K562 (cell line): ENCODE results near the gene TDRD3. TPM values are rescaled to one million over a fixed set of nuclear protein-coding genes. Genes with fewer than 3 reads are reported as not detected.
A peak's percentile ranks its signal among the peaks of the same experiment; 100 is the strongest.

Experiments used
- BRF2 ChIP-seq: IDR thresholded peaks from 3 replicates; pipeline ENCODE4 v1.6.1; 2011; ENCODE audit warnings: borderline replicate concordance, mild to moderate bottlenecking; ENCODE audit not compliant: insufficient read length, insufficient read depth
- CHAMP1 ChIP-seq: fragments of 450-650 bp; IDR thresholded peaks from 2 replicates; pipeline ENCODE4 v1.6.1; 2016; ENCODE audit warnings: mild to moderate bottlenecking
- CREM ChIP-seq: IDR thresholded peaks from 2 replicates; pipeline ENCODE4 v1.6.1; 2014; ENCODE audit warnings: antibody characterized with exemption, low read depth
- CXXC5 ChIP-seq: fragments of 250-450 bp; sonication (Bioruptor Pico); IDR thresholded peaks from 2 replicates; pipeline ENCODE4 v1.8.0; 2022; ENCODE audit warnings: inconsistent platforms, mild to moderate bottlenecking, moderate library complexity
- JUN ChIP-seq, 2 experiments: sonication (generic) in 1 of 2; formaldehyde crosslinking in 1 of 2; IDR thresholded peaks; 2 replicates each; pipeline versions ENCODE4 v1.6.1 to v1.8.0; 2012 to 2022; ENCODE audit warnings: borderline replicate concordance in 2 of 2, mild to moderate bottlenecking in 2 of 2, improper control_type of control experiment in 1 of 2, low read depth in 1 of 2, low read length in 1 of 2, missing genetic modification reagents in 1 of 2
- JUND ChIP-seq, 2 experiments: IDR thresholded peaks; 2 replicates in 1 of 2; 3 replicates in 1 of 2; pipeline ENCODE4 v1.6.1; 2011; ENCODE audit warnings: borderline replicate concordance in 2 of 2, low read depth in 2 of 2, low read length in 2 of 2, improper control_type of control experiment in 1 of 2, missing biosample characterization in 1 of 2, missing genetic modification characterization in 1 of 2, missing genetic modification reagents in 1 of 2
- MYC ChIP-seq, 2 experiments: fragments of 250-450 bp in 1 of 2; sonication (Bioruptor Pico) in 1 of 2; IDR thresholded peaks; 2 replicates each; pipeline versions ENCODE4 v1.5.1 to v1.6.1; 2012 to 2021; ENCODE audit warnings: low read depth in 2 of 2, borderline replicate concordance in 1 of 2, improper control_type of control experiment in 1 of 2, low read length in 1 of 2, mild to moderate bottlenecking in 1 of 2, moderate library complexity in 1 of 2
- NCOA4 ChIP-seq: fragments of 450-650 bp; IDR thresholded peaks from 2 replicates; pipeline ENCODE4 v1.6.1; 2018; ENCODE audit warnings: mild to moderate bottlenecking; ENCODE audit not compliant: partially characterized antibody
- NR2C2 ChIP-seq, 2 experiments: fragments of 200-800 bp in 1 of 2; sonication (Bioruptor generic) in 1 of 2; sonication (generic) in 1 of 2; formaldehyde crosslinking in 1 of 2; IDR thresholded peaks; 2 replicates each; pipeline versions ENCODE4 v1.6.1 to v1.8.0; 2016 to 2022; ENCODE audit warnings: mild to moderate bottlenecking in 1 of 2, missing compliant biosample characterization in 1 of 2, missing genetic modification characterization in 1 of 2, missing genetic modification reagents in 1 of 2
- PKNOX1 ChIP-seq: fragments of 450-650 bp; IDR thresholded peaks from 2 replicates; pipeline ENCODE4 v1.6.1; 2016
- POLR2A ChIP-seq: fragments of 450-650 bp; conservative IDR thresholded peaks from 2 replicates; pipeline ENCODE4 v1.6.1; 2016
- SAFB ChIP-seq: fragments of 200-400 bp; formaldehyde crosslinking; IDR thresholded peaks from 2 replicates; pipeline ENCODE4 v1.6.1; 2017; ENCODE audit warnings: low read depth, low read length, borderline replicate concordance
- SMARCA5 ChIP-seq: fragments of 450-650 bp; IDR thresholded peaks from 2 replicates; pipeline ENCODE4 v1.6.1; 2016
- SOX6 ChIP-seq: fragments of 450-650 bp; IDR thresholded peaks from 2 replicates; pipeline ENCODE4 v1.6.1; 2014; ENCODE audit warnings: mild to moderate bottlenecking
- TCF15 ChIP-seq: fragments of 250-450 bp; sonication (Bioruptor Pico); IDR thresholded peaks from 2 replicates; pipeline ENCODE4 v1.8.0; 2022; ENCODE audit warnings: moderate library complexity, mild to moderate bottlenecking, inconsistent platforms
- TCFL5 ChIP-seq: fragments of 250-450 bp; sonication (Bioruptor Pico); conservative IDR thresholded peaks from 2 replicates; pipeline ENCODE4 v1.6.1; 2021; ENCODE audit warnings: mild to moderate bottlenecking, moderate library complexity, matching md5 sums
- ZKSCAN3 ChIP-seq: fragments of 250-450 bp; sonication (Bioruptor Pico); IDR thresholded peaks from 2 replicates; pipeline ENCODE4 v1.4.0; 2020
- ZNF696 ChIP-seq: fragments of 250-450 bp; sonication (Bioruptor Pico); conservative IDR thresholded peaks from 2 replicates; pipeline ENCODE4 v1.4.0; 2020; ENCODE audit warnings: mild to moderate bottlenecking, moderate library complexity
- polyA plus RNA-seq, 8 experiments: library from polyadenylated mRNA; depleted of rRNA in 4 of 8; stranded (reverse) in 5 of 8; unstranded in 3 of 8; fragments of >200 nt; fragmentation: Nextera tagmentation in 2 of 8; fragmentation: Illumina TruSeq in 1 of 8; extraction: Ambion mirVana in 2 of 8; extraction: Trizol in 1 of 8; gene quantifications; 2 replicates each; pipeline versions ENCODE4 v1.2.1 to v1.2.3, GENCODE V29; 2011 to 2014; ENCODE audit warnings: inconsistent platforms in 1 of 8, missing spikeins in 1 of 8
- total RNA-seq, 7 experiments: library from RNA; depleted of rRNA in 6 of 7; stranded (reverse); fragments of >200 nt in 6 of 7; fragmentation: Illumina TruSeq in 2 of 7; extraction: Trizol in 2 of 7; gene quantifications; 2 replicates each; pipeline versions ENCODE4 v1.2.1 to v1.2.3, GENCODE V29; 2011 to 2021; ENCODE audit warnings: low replicate concordance in 1 of 7

Gene TDRD3
- total and polyA plus RNA-seq, 9 of the 15 experiments (the other 6 are each of a cell fraction or from before 2014, with no cell fraction given), result 3.6 to 16.4 (median 9.5) TPM

GRCh38 chr13:60396783-60397703 is at the start of gene TDRD3 (continued):
- TF ChIP-seq NR2C2 (CRISPR knock-in tag; IDR thresholded peaks at IDR 0.05) (no peak), NR2C2 (tag; IDR thresholded peaks at IDR 0.05) (peak; percentile 43; the same call in 1 of the 2 replicates), ZNF696 (CRISPR knock-in tag) (no peak), BRF2 (no peak), JUND (IDR thresholded peaks at IDR 0.05; ENCODE audit: borderline replicate concordance, low read depth, low read length) (0 out of 2 replicates have a peak, but pooled peaks have one; percentile 6), JUND (tag; IDR thresholded peaks at IDR 0.05; ENCODE audit: borderline replicate concordance, low read depth, low read length) (no peak), CXXC5 (CRISPR knock-in tag) (peak; percentile 57), CHAMP1 (no peak), SOX6 (0 out of 2 replicates have a peak, but pooled peaks have one; percentile 10), POLR2A (peak; percentile 78), CREM (0 out of 2 replicates have a peak, but pooled peaks have one; percentile 31), JUN (IDR thresholded peaks at IDR 0.05; ENCODE audit: borderline replicate concordance, low read depth, low read length) (0 out of 2 replicates have a peak, but pooled peaks have one; percentile 47), JUN (CRISPR knock-in tag; IDR thresholded peaks at IDR 0.05; ENCODE audit: borderline replicate concordance) (no peak), SMARCA5 (0 out of 2 replicates have a peak, but pooled peaks have one; percentile 28), NCOA4 (no peak), TCFL5 (no peak), MYC (IDR thresholded peaks at IDR 0.05; ENCODE audit: low read depth, low read length) (peak; percentile 64), MYC (CRISPR knock-in tag; IDR thresholded peaks at IDR 0.05; ENCODE audit: borderline replicate concordance, low read depth) (0 out of 2 replicates have a peak, but pooled peaks have one; percentile 53), TCF15 (no peak), ZKSCAN3 (CRISPR knock-in tag) (no peak), SAFB (no peak), PKNOX1 (peak; percentile 71)
